ENCODE results near the gene ABCC8.

Gene ABCC8

DNA sequence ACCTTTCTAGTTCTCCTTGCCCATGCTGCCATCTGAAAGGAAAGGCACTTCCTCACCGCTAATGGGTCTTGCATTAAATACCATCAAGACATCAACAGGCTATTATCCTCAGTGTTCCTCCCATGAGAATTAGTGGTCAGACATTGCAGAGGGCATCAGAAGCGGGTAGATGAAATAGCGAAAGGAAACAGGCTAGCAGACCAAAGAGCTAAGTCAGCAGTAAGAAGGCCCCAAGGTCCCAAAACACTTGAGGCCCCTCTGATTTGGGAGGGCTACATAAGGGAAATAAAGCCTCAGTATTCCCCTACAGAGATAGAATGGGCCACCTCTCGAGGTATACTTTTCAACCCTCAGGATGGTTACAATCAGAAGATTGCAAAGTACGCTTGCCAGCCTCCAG is 101.1 kb downstream of the ABCC8 start:
- H3K27me3 Mint-ChIP-seq = no peaks in the 10 kb centered on the region
- no peak overlapping the region for H3K4me3 Mint-ChIP-seq
- no peak overlapping the region for H3K27ac Mint-ChIP-seq
- peaks cover 20% of the 10 kb centered on the region for H3K9me3 Mint-ChIP-seq (ENCODE audit: low read depth)
- peaks cover 39% of the 10 kb centered on the region for H3K36me3 Mint-ChIP-seq
- no peaks in the 10 kb centered on the region for H3K4me1 Mint-ChIP-seq (ENCODE audit: low read depth)

DNA sequence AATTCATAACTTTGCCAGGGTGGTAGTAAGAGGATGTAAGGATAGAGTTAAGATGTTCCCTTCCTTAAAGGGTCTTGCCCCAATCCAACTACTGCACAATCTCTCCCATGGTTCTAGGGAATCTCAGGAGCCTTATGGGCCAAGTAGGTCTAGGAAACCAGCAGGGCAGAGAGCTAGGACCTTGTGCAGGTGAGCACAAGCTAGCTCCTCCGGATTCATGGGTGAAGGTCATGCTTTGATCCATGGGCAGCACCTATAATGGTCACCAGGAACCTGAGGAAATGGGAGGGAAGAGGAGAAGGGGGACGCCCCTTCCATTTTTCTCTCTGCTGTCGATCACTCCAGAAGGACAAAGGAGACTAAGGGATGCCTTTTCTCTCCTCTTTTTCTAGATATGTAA is 105.0 kb downstream of the ABCC8 start:
- Mint-ChIP-seq H3K36me3 (peaks cover 64% of the 10 kb centered on the region), H3K27ac (no peak overlapping the region), H3K27me3 (no peaks in the 10 kb centered on the region), H3K4me3 (no peak overlapping the region), H3K9me3 (ENCODE audit: low read depth) (peaks cover 26% of the 10 kb centered on the region), H3K4me1 (ENCODE audit: low read depth) (no peaks in the 10 kb centered on the region)

DNA sequence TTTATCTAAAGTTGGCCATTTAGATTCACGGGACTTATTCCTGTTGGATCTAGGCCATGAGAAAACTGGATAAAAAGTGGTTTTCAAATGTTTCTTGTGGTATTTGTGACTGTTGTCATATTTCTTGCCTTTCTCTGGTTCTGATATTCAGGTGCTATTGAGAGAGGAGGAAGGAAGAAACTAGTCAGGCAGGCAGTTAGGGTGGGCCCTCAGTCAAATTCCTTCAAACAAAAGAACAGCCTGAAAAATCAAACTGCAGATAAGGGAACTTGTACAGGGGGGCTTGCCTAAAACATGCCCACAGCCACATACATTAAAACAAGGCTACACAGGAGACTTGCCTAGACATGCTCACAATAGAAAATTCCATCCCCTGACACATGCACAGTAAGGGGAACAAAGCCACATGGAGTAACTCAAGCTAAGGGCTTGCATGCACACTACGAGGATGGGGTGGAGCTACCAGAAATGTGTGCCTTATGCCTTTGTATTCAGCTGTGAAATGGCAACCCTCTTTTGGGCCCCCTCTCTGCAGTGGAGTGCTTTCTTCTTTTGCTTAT is 106.9 kb downstream of the ABCC8 start:
- no peaks in the 10 kb centered on the region for H3K27me3 Mint-ChIP-seq
- H3K4me1 Mint-ChIP-seq (ENCODE audit: low read depth) = no peaks in the 10 kb centered on the region
- peaks cover 63% of the 10 kb centered on the region for H3K36me3 Mint-ChIP-seq
- no peak overlapping the region for H3K27ac Mint-ChIP-seq
- H3K9me3 Mint-ChIP-seq (ENCODE audit: low read depth) = peaks cover 26% of the 10 kb centered on the region
- no peak overlapping the region for H3K4me3 Mint-ChIP-seq

DNA sequence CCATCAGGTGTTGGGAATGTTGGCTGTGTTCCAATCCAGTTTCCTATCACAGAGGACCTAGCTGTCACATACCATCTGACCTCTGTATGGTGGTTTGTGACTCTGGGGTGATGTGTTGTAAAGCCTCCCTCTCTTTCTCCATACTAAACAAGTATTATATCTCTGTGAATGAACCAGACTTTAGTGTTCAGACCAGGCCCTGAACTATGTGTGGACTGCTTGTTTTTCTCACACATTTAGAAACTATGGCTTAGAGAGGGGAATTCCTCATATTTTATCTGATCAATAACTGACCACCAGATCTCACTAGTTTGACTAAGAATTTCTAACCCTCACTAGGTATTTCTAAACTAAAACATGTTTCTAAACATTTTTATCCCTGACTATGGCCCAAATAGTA is 107.6 kb downstream of the ABCC8 start:
- no peak overlapping the region for H3K27ac Mint-ChIP-seq
- no peaks in the 10 kb centered on the region for H3K27me3 Mint-ChIP-seq
- peaks cover 23% of the 10 kb centered on the region for H3K9me3 Mint-ChIP-seq (ENCODE audit: low read depth)
- peaks cover 59% of the 10 kb centered on the region for H3K36me3 Mint-ChIP-seq
- H3K4me3 Mint-ChIP-seq = no peak overlapping the region
- H3K4me1 Mint-ChIP-seq (ENCODE audit: low read depth) = no peaks in the 10 kb centered on the region

DNA sequence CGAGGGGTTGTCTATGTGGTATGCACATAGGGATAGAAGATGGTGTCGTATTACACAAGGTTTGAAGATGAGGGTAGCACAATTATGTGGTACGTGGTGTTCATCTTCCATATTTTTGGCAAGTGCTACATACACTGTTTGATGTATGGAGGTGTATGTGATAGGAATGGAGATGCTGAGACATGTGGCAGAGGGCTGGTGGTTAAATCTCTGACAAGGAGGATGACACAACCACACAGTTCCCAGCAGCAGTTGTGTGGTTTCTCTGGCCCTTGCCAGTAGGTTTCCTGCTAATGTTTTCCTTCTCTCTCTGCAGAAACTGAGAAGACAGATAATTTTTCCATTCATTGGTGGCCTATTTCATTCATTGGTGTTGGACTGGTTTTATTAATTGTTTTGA is 108.1 kb downstream of the ABCC8 start:
- no peaks in the 10 kb centered on the region for H3K4me1 Mint-ChIP-seq (ENCODE audit: low read depth)
- H3K36me3 Mint-ChIP-seq = peaks cover 61% of the 10 kb centered on the region
- H3K4me3 Mint-ChIP-seq = no peak overlapping the region
- H3K27me3 Mint-ChIP-seq = no peaks in the 10 kb centered on the region
- no peak overlapping the region for H3K27ac Mint-ChIP-seq
- peaks cover 23% of the 10 kb centered on the region for H3K9me3 Mint-ChIP-seq (ENCODE audit: low read depth)

DNA sequence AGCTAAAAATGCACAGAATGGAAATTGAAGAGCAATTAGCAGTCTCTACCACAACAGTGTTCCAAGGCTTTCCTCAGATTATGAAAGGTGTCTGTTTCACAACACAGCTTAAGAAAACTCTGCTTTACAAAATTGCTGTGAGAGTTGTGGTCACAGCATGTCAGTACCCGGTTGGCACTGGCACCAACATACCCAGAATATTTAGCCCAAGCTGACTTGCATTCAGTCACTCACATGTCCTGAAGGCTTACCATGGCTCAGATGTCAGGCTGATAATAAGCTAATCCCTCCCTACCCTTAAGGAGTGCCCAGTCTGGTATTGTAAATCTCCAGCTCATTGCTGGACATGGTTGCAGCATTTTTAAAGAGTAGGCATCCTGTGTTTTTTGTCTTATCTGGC is 110.2 kb downstream of the ABCC8 start:
- H3K9me3 Mint-ChIP-seq (ENCODE audit: low read depth) = peaks cover 15% of the 10 kb centered on the region
- H3K4me1 Mint-ChIP-seq (ENCODE audit: low read depth) = peaks cover 2% of the 10 kb centered on the region
- no peaks in the 10 kb centered on the region for H3K27me3 Mint-ChIP-seq
- peaks cover 50% of the 10 kb centered on the region for H3K36me3 Mint-ChIP-seq
- H3K27ac Mint-ChIP-seq = no peak overlapping the region
- no peak overlapping the region for H3K4me3 Mint-ChIP-seq

DNA sequence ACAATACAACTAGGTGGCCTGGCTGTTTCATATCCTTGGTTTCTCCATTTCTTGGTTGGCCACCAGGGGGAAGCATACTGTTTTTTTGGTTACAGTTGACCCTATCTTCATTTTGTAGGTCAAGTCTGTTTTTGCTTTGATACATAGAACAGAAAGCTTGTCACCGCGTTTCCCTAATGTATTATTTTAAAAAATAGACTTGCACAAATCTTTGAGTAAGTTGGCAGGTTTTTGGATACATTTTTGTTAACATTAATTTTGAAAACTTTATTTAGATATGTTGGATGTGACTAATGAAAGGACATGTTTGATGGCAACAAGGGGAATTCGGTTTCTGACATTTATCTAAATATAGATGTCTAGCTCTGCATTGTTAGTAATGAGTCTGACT is 122.0 kb downstream of the ABCC8 start:
- H3K4me1 Mint-ChIP-seq (ENCODE audit: low read depth) = peaks cover 38% of the 10 kb centered on the region
- no peaks in the 10 kb centered on the region for H3K27me3 Mint-ChIP-seq
- no peaks in the 10 kb centered on the region for H3K9me3 Mint-ChIP-seq (ENCODE audit: low read depth)
- peak overlapping the region; percentile 83 for H3K27ac Mint-ChIP-seq
- H3K4me3 Mint-ChIP-seq = peak overlapping the region; percentile 94
- peaks cover 11% of the 10 kb centered on the region for H3K36me3 Mint-ChIP-seq

DNA sequence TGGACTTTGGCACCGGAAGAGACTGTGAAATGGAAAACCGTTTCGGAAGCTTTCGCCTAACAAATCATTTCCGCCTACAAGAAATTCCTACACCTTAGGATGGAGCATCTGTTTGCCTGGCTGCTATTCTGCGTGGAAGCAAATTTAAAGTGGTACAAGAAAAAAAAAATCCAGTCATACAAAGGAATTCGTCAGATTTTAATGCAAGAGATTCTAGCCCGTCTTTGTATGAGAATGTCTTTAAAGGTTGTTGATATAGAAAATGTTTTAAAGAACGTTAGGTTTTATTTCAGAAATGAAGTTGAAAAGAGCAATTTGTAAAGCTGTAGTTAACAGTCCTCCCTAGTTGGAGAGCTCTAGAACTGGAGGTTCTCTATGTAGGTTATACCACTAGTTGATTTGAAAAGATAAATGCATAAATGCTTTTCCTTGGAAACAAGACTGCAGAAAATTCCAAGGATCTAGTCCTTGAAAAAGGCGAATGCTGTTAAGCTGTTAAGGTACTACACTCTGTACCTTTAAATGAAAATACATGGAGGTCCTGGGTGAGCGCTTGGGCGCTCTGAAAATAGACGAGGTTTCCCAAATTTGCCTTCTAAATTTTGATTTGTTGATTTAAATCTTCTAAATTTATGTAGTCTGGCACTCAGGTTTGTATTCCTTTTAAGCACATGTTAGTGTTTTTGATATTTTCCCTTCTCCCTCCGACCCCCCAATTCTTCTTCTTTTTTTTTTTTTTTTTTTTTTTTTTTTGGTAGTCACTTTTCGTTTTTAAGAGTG is 122.6 kb downstream of the ABCC8 start:
- H3K4me3 Mint-ChIP-seq = peak overlapping the region; percentile 94
- H3K4me1 Mint-ChIP-seq (ENCODE audit: low read depth) = peaks cover 38% of the 10 kb centered on the region
- H3K36me3 Mint-ChIP-seq = peaks cover 7% of the 10 kb centered on the region
- H3K27me3 Mint-ChIP-seq = no peaks in the 10 kb centered on the region
- H3K9me3 Mint-ChIP-seq (ENCODE audit: low read depth) = no peaks in the 10 kb centered on the region
- H3K27ac Mint-ChIP-seq = peak overlapping the region; percentile 83

DNA sequence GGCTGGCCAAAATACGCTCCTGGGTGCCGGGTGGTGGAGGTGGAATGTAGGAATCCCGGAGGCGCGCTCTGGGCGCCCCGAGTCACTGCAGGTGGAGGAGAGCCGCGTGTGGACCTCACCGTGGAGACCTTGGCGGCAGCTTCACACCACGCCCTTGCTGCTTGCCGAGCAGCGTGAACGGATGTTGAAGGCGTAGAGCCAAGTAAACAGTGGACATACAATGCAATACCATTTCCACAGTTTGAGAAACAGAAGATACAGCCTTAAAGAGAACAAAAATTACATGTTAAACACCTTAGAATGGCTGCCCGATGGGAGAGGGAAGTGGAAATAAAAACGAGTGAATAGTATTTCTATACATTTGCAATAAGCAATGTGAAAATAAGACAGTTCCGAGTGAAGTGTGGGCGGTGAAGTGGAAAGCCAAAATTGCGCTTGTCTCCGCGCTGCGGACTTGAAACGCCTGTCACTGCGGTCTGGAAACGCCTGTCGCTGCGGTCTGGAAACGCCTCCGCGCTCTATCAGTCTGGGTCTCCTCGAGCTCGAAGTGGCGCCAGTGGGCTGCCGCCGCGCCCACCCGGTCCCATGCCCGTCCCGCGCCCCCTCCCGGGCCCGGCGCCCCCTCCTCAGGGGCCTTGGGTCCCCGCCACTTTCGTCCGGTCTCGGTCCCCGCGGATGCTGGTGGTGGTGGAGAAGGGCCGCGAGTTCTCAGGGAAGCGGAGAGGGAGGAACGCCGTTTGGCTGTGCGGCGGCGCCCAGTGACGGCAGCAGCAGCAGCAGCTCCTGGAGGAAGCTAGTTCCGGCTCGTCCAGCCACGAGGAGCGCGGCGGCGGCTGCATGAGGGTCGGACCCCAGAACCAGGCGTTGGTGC is 123.5 kb downstream of the ABCC8 start:
- Mint-ChIP-seq H3K9me3 (ENCODE audit: low read depth) (no peaks in the 10 kb centered on the region), H3K36me3 (peaks cover 5% of the 10 kb centered on the region), H3K4me3 (peak overlapping the region; percentile 94), H3K27me3 (no peaks in the 10 kb centered on the region), H3K27ac (peak overlapping the region; percentile 87), H3K4me1 (ENCODE audit: low read depth) (peaks cover 35% of the 10 kb centered on the region)

DNA sequence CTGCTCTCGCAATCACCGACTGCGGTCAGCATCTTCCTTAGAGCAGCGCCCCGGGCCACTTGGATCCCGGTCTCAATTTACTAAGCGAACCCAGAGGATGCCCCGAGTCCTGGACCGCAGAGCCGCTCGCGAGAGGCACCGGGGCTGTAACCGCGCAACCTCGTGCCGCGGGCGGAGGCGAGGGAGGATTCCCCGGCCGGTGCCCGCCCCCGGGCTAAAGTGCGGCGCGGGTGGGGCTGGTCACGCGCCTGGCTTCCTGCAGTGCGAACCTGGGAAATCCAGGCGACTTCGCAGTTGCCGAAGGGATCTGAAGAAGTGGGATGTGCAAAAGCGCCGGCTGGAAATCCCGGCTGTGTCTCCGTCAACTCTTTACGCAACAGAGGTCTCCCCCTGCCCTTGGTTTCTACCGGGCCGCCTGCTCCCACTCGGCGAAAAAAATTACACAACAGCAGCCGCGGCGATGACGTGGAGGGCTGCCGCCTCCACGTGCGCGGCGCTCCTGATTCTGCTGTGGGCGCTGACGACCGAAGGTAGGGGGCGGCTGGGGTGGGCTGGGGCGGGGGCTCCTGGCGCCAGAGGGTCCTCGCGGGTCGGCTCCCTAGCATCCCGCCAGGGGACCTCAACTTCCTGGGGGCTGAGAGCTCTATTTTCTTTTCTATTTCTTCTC is 125.0 kb downstream of the ABCC8 start, which contains the start of gene NCR3LG1:
TSS of gene NCR3LG1 (plus strand) at position 291 of the 667 bp plus-strand sequence. CDS start at position 461, 170 bp downstream.
- peak within 1 kb of the TSS; percentile 94 for H3K4me3 Mint-ChIP-seq
- H3K9me3 Mint-ChIP-seq (ENCODE audit: low read depth) = no peaks in the 10 kb centered on the region
- peaks cover 2% of the 10 kb centered on the region for H3K36me3 Mint-ChIP-seq
- peak within 1 kb of the TSS; percentile 87 for H3K27ac Mint-ChIP-seq
- H3K4me1 Mint-ChIP-seq (ENCODE audit: low read depth) = peaks cover 33% of the 10 kb centered on the region
- no peaks in the 10 kb centered on the region for H3K27me3 Mint-ChIP-seq

DNA sequence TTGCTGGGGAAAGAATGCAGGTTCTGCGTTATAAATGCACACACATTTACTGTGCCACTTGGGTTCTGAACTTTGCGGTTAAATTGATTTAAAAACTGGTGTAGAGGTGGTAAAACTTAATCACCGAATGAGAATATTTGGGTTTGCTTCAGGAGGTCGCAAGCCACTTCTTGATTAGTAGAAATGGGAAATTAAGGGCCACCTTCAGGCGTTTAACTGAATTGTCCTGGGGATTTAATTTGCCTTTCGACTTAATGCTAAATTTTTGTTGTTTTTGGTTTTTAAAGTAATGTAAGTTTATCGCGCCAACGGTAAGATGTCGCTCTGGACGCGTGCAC is 125.5 kb downstream of the ABCC8 start:
- Mint-ChIP-seq H3K4me3 (peak overlapping the region; percentile 94), H3K36me3 (no peaks in the 10 kb centered on the region), H3K9me3 (ENCODE audit: low read depth) (no peaks in the 10 kb centered on the region), H3K4me1 (ENCODE audit: low read depth) (peaks cover 33% of the 10 kb centered on the region), H3K27me3 (no peaks in the 10 kb centered on the region), H3K27ac (peak overlapping the region; percentile 64)

DNA sequence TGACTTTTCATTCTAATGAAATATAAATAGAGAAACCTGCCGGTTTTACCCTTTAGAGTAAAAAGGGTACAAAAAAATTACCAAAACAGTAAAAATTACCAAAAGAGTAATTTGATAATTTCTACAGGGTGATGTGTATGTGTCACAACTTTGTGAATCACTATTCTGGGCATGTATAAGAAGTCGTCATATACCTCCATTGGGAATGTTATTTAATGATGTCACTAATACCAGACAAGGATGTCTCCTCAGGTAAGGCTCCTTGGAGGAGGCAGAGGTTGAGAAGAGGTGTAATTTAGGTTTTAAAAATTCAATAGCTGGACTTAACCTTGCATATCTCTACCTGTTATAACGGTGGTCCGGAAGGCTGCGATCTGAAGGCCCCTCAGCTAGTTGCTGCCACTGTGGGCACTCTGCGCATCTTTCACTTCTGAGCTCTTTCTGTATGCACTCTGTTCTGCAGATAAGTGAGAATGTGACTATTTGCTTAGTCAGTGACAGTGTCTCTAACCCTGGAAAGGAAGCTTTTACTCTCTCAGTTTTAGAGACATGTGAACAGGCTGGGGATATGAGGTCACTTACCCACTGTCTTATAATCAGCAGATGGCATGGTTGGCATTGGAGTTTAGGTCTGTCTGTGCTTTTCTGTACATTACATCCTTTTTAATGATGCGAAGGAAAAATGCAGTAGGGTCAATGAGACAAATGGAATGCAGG is 126.0 kb downstream of the ABCC8 start:
- Mint-ChIP-seq H3K4me3 (peak overlapping the region; percentile 94), H3K4me1 (ENCODE audit: low read depth) (peaks cover 33% of the 10 kb centered on the region), H3K27me3 (no peaks in the 10 kb centered on the region), H3K27ac (peak overlapping the region; percentile 64), H3K36me3 (no peaks in the 10 kb centered on the region), H3K9me3 (ENCODE audit: low read depth) (no peaks in the 10 kb centered on the region)

DNA sequence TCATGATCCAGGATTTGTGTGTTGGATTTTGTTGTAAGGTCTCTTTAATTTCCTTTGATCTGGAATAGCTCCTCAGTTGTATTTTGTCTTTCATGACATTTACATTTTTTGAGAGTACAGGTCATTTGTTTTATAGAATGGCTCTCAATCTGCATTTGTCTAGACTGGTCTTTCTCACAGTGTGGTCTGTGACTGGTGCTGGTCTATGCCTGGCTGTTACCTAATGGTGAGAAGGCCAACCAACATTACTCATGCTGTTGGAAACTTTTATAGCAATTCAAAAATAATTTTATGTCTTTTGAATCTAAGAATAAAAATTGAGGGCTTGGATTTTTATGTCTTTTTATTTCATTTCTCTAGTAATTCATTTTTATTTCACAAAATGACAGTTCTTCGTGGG is 129.0 kb downstream of the ABCC8 start:
- peaks cover 30% of the 10 kb centered on the region for H3K4me1 Mint-ChIP-seq (ENCODE audit: low read depth)
- no peak overlapping the region for H3K4me3 Mint-ChIP-seq
- H3K36me3 Mint-ChIP-seq = no peaks in the 10 kb centered on the region
- H3K9me3 Mint-ChIP-seq (ENCODE audit: low read depth) = no peaks in the 10 kb centered on the region
- no peak overlapping the region for H3K27ac Mint-ChIP-seq
- no peaks in the 10 kb centered on the region for H3K27me3 Mint-ChIP-seq

DNA sequence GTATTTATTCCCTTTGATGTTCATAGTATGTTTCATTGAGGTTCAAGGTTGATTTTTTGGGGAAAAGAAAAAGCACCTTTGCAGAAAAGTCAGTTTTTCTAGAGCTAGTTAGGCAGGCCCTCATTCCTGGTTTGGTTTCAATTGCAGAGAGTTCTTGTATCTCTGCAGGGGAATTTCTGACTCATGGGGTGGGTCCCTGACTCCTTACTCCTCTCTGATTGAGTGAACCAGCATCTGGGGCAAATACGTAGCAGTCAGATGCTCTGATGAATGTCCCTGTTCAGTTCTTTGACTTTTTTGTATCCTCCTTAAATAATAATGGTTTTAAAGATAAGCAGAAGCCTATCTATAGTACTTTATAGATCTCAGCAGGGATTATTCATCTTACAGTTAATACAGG is 132.7 kb downstream of the ABCC8 start:
- Mint-ChIP-seq H3K9me3 (ENCODE audit: low read depth) (no peaks in the 10 kb centered on the region), H3K27ac (peak overlapping the region; percentile 56), H3K4me1 (ENCODE audit: low read depth) (peaks cover 15% of the 10 kb centered on the region), H3K4me3 (no peak overlapping the region), H3K27me3 (no peaks in the 10 kb centered on the region), H3K36me3 (peaks cover 2% of the 10 kb centered on the region)
